Endothelial cell of umbilical vein (primary cell): ENCODE data around the gene CIZ1. TPM values are rescaled to one million over a fixed set of nuclear protein-coding genes. Genes with fewer than 3 reads are reported as not detected.

ENCODE experiments used
- BruUV-seq: library from RNA; stranded (reverse); fragments of 400-500 nt; replicated peaks from 2 replicates; lab custom pipeline; 2021; lab: Mats Ljungman, UMichigan
- CTCF ChIA-PET: fragments of 300-600, 350-600 bp; sonication (Branson Sonifier 250); formaldehyde crosslinking; loops from one replicate; lab custom pipeline; 2021; ENCODE audit warnings: antibody characterized with exemption, inconsistent platforms; lab: Charles Lee
- POLR2A ChIA-PET: fragments of 300-600, 350-600 bp; sonication (Branson Sonifier 250); formaldehyde crosslinking; loops from one replicate; lab custom pipeline; 2021; ENCODE audit warnings: antibody characterized with exemption, inconsistent platforms; lab: Charles Lee
- DNase-seq: peaks from one replicate; pipeline ENCODE4 v3.0.0-alpha.2; 2011; ENCODE audit warnings: low read depth, low spot score
- FAIRE-seq: peaks from 2 replicates; lab custom pipeline; 2011; peaks lifted over from hg19 to GRCh38; lab: Jason Lieb, UNC
- H2AFZ ChIP-seq: 2 replicates; pipeline ENCODE4 v1.6.0; 2012; ENCODE audit warnings: low read depth, low read length, control low read depth, inconsistent platforms
- H3K27ac ChIP-seq: 2 replicates; pipeline ENCODE4 v1.5.1; 2011; ENCODE audit warnings: low read depth, mild to moderate bottlenecking, control low read depth, low read length, moderate library complexity; ENCODE audit not compliant: insufficient read depth
- H3K27me3 ChIP-seq, 2 experiments: 2 replicates each; pipeline versions ENCODE4 v1.6.0 to v1.6.1; 2011; ENCODE audit warnings: low read length in 2 of 2, mixed read lengths in 1 of 2; ENCODE audit not compliant: control insufficient read depth in 2 of 2, insufficient read depth in 2 of 2
- H3K36me3 ChIP-seq, 2 experiments: 2 replicates in 1 of 2; 3 replicates in 1 of 2; pipeline ENCODE4 v1.5.1; 2011; ENCODE audit warnings: low read length in 2 of 2, mild to moderate bottlenecking in 1 of 2, moderate library complexity in 1 of 2; ENCODE audit not compliant: control insufficient read depth in 2 of 2, insufficient read depth in 2 of 2; ENCODE audit errors: extremely low read depth in 1 of 2
- H3K4me1 ChIP-seq: 3 replicates; pipeline ENCODE4 v1.5.1; 2011; ENCODE audit warnings: mild to moderate bottlenecking, low read length; ENCODE audit not compliant: control insufficient read depth, insufficient read depth; ENCODE audit errors: extremely low read depth
- H3K4me2 ChIP-seq: 2 replicates; pipeline ENCODE4 v1.6.1; 2011; ENCODE audit warnings: low read length, control low read depth, mixed read lengths; ENCODE audit not compliant: insufficient read depth
- H3K4me3 ChIP-seq, 3 experiments: fragments of 200-600 bp in 1 of 3; sonication (generic), shearing (Covaris generic) in 1 of 3; replicated peaks in 1 of 3; 2 replicates each; pipeline ENCODE4 v1.5.1; 2011 to 2016; ENCODE audit warnings: control low read depth in 3 of 3, low read length in 3 of 3, mild to moderate bottlenecking in 2 of 3, inconsistent platforms in 1 of 3, low read depth in 1 of 3, moderate library complexity in 1 of 3; ENCODE audit not compliant: insufficient read depth in 1 of 3
- H3K79me2 ChIP-seq: 2 replicates; pipeline ENCODE4 v1.6.0; 2012; ENCODE audit warnings: low read length, inconsistent platforms; ENCODE audit not compliant: control insufficient read depth, insufficient read depth
- H3K9ac ChIP-seq: replicated peaks from 2 replicates; pipeline ENCODE3; 2011; ENCODE audit warnings: low read length, control low read depth; ENCODE audit not compliant: insufficient read depth; ENCODE audit errors: extremely low read depth
- H3K9me1 ChIP-seq: replicated peaks from 3 replicates; pipeline ENCODE4 v1.6.0; 2011; ENCODE audit warnings: mild to moderate bottlenecking, low read length; ENCODE audit not compliant: control insufficient read depth, insufficient read depth; ENCODE audit errors: extremely low read depth
- H3K9me3 ChIP-seq: replicated peaks from 2 replicates; pipeline ENCODE4 v1.5.1; 2012; ENCODE audit warnings: low read length, inconsistent platforms; ENCODE audit not compliant: control insufficient read depth, insufficient read depth
- H4K20me1 ChIP-seq: replicated peaks from 2 replicates; pipeline ENCODE3; 2011; ENCODE audit warnings: mild to moderate bottlenecking, low read length; ENCODE audit not compliant: control insufficient read depth, insufficient read depth; ENCODE audit errors: extremely low read depth
- CTCF ChIP-seq, 2 donors: IDR thresholded peaks; 1 replicate in 1 of 2; 2 replicates in 1 of 2; pipeline ENCODE4 v1.5.1; 2011; ENCODE audit warnings: low read length in 2 of 2, mild to moderate bottlenecking in 2 of 2, moderate library complexity in 2 of 2, control low read depth in 1 of 2, inconsistent platforms in 1 of 2, low read depth in 1 of 2; ENCODE audit not compliant: insufficient read depth in 1 of 2; ENCODE audit errors: extremely low read depth in 1 of 2
- EZH2 ChIP-seq: IDR thresholded peaks from 2 replicates; pipeline ENCODE4 v1.6.1; 2012; ENCODE audit warnings: borderline replicate concordance, low read depth, mild to moderate bottlenecking, moderate library complexity, low read length, inconsistent platforms; ENCODE audit not compliant: severe bottlenecking
- FOS ChIP-seq: IDR thresholded peaks from 2 replicates; pipeline ENCODE4 v1.6.1; 2011; ENCODE audit warnings: mild to moderate bottlenecking, low read length, moderate library complexity, borderline replicate concordance; ENCODE audit not compliant: insufficient read depth
- GATA2 ChIP-seq: IDR thresholded peaks from 2 replicates; pipeline ENCODE4 v1.7.0; 2011; ENCODE audit warnings: low read depth, mild to moderate bottlenecking, moderate library complexity, mixed read lengths, low read length; ENCODE audit not compliant: insufficient read length, insufficient read depth
- JUN ChIP-seq: IDR thresholded peaks from 2 replicates; pipeline ENCODE4 v1.6.1; 2011; ENCODE audit warnings: borderline replicate concordance, low read depth; ENCODE audit not compliant: insufficient read length, insufficient read depth
- MAX ChIP-seq: IDR thresholded peaks from 2 replicates; pipeline ENCODE4 v1.6.1; 2011; ENCODE audit not compliant: insufficient read depth, insufficient read length
- MYC ChIP-seq: IDR thresholded peaks from one replicate; pipeline ENCODE4 v1.6.1; 2011; ENCODE audit warnings: mild to moderate bottlenecking, low read depth, low read length
- POLR2A ChIP-seq: IDR thresholded peaks from 2 replicates; pipeline ENCODE4 v1.6.1; 2012; ENCODE audit warnings: low read depth, mild to moderate bottlenecking, control low read depth, low read length
- POLR2AphosphoS5 ChIP-seq: IDR thresholded peaks from 2 replicates; pipeline ENCODE4 v1.6.1; 2012; ENCODE audit warnings: low read depth, mild to moderate bottlenecking, control low read depth, low read length, moderate library complexity; ENCODE audit not compliant: insufficient read depth
- dilution Hi-C: fragments of 300-500 bp; cut with MboI; formaldehyde crosslinking; loops from one replicate; pipeline ENCODE4 v1.15.0; 2019; ENCODE audit warnings: low sequenced_read_pairs; ENCODE audit not compliant: extremely low pct_ligation_motif_present
- intact Hi-C: fragments of 100-400 bp; cut with micrococcal nuclease; formaldehyde crosslinking; loops from one replicate; pipeline ENCODE4 v1.10.0; 2022
- polyA plus RNA-seq, 4 experiments: library from polyadenylated mRNA; depleted of rRNA in 3 of 4; stranded (reverse) in 3 of 4; unstranded in 1 of 4; fragments of >200 nt; gene quantifications; 2 replicates each; pipeline versions ENCODE4 v1.2.1 to v1.2.3, GENCODE V29; 2011 to 2012; ENCODE audit warnings: missing spikeins in 1 of 4
- total RNA-seq: library from RNA; stranded (reverse); gene quantifications from 2 replicates; pipeline ENCODE4 v1.2.3, GENCODE V29; 2021

The CIZ1 gene
- total and polyA plus RNA-seq, 2 donors (not counting 3 experiments of a cell fraction or from before 2014, with no cell fraction given): 88.3 to 150 TPM

GRCh38 chr9:128211981-128212281 is 20.6 kb upstream of the CIZ1 start:
- Histone ChIP-seq H3K79me2 (no peaks in the 10 kb centered on the region), H4K20me1 (no peaks in the 10 kb centered on the region), H2AFZ (no peak overlapping the region), H3K4me2 (no peak overlapping the region), H3K36me3 (no peaks in the 10 kb centered on the region), H3K4me3 (no peak overlapping the region), H3K27ac (no peak overlapping the region), H3K4me1 (peaks cover 3% of the 10 kb centered on the region), H3K9me1 (no peaks in the 10 kb centered on the region), H3K9ac (no peak overlapping the region), H3K9me3 (no peaks in the 10 kb centered on the region), H3K27me3 (peaks cover 11% of the 10 kb centered on the region in 2 experiments)
- TF ChIP-seq EZH2: no peak
- TF ChIP-seq FOS: no peak
- no peak for TF ChIP-seq MAX
- no peak for TF ChIP-seq POLR2A
- TF ChIP-seq POLR2AphosphoS5: no peak
- no peak for TF ChIP-seq GATA2
- TF ChIP-seq CTCF (IDR thresholded peaks at IDR 0.05; ENCODE audit: extremely low read depth in 1 of 2, insufficient read depth in 1 of 2, low read depth in 1 of 2, low read length in 2 of 2): no peak
- no peak for TF ChIP-seq JUN
- TF ChIP-seq MYC: no peak
- FAIRE-seq: no peak
- intact Hi-C loops: no loop called here
- dilution Hi-C loops: no loop called here
- BruUV-seq: no TSS peak
- POLR2A ChIA-PET: no interaction called here
- CTCF ChIA-PET: interaction anchor here (1.2 to 1.9 kb wide), 3 partner anchors 9 to 29 kb away, joined by 3 to 10 read pairs (median 5); partner anchors contain the start of gene DNM1
- no peak for DNase-seq
